ENCODE data around the gene MACROD1. TPM values are rescaled to one million over a fixed set of nuclear protein-coding genes. Genes with fewer than 3 reads are reported as not detected.

Gene MACROD1
- total RNA-seq, 1 donor from 2014 or later: 61.4 TPM

- no peak overlapping the region for H3K4me3 ChIP-seq
- H3K4me1 ChIP-seq: peaks cover 32% of the 10 kb centered on the region
- intact Hi-C loops (cut with DNase I): no loop called here
- TF ChIP-seq POLR2AphosphoS5 (IDR thresholded peaks at IDR 0.05; ENCODE audit: insufficient read depth in 1 of 2, low read depth in 1 of 2): no peak
- no peak for TF ChIP-seq CTCF (IDR thresholded peaks at IDR 0.05)
- TF ChIP-seq POLR2A (IDR thresholded peaks at IDR 0.05): no peak
- DNase-seq (ENCODE audit: extremely low spot score in 2 of 2): no peak
- H3K36me3 ChIP-seq: no peaks in the 10 kb centered on the region
- H3K27me3 ChIP-seq: no peaks in the 10 kb centered on the region
- no peaks in the 10 kb centered on the region for H3K9me3 ChIP-seq
- H3K27ac ChIP-seq: no peak overlapping the region
Measured at GRCh38 chr11:64084146-64084950, 81.6 kb downstream of the MACROD1 start.

- H3K9me3 ChIP-seq: no peaks in the 10 kb centered on the region
- TF ChIP-seq POLR2A (IDR thresholded peaks at IDR 0.05) (no peak), CTCF (IDR thresholded peaks at IDR 0.05) (no peak), POLR2AphosphoS5 (IDR thresholded peaks at IDR 0.05; ENCODE audit: insufficient read depth in 1 of 2, low read depth in 1 of 2) (no peak)
- H3K36me3 ChIP-seq: no peaks in the 10 kb centered on the region
- no peak overlapping the region for H3K4me3 ChIP-seq
- H3K27ac ChIP-seq: no peak overlapping the region
- H3K27me3 ChIP-seq: no peaks in the 10 kb centered on the region
- H3K4me1 ChIP-seq: peaks cover 26% of the 10 kb centered on the region
- DNase-seq (ENCODE audit: extremely low spot score in 2 of 2): no peak
- intact Hi-C loops (cut with DNase I): no loop called here
Measured at GRCh38 chr11:64083398-64084080, 82.4 kb downstream of the MACROD1 start.

- no peak overlapping the region for H3K27ac ChIP-seq
- no peaks in the 10 kb centered on the region for H3K27me3 ChIP-seq
- H3K9me3 ChIP-seq: no peaks in the 10 kb centered on the region
- TF ChIP-seq CTCF (IDR thresholded peaks at IDR 0.05) (no peak), POLR2A (IDR thresholded peaks at IDR 0.05) (no peak), POLR2AphosphoS5 (IDR thresholded peaks at IDR 0.05; ENCODE audit: insufficient read depth in 1 of 2, low read depth in 1 of 2) (no peak)
- no peak overlapping the region for H3K4me3 ChIP-seq
- no peak for DNase-seq (ENCODE audit: extremely low spot score in 2 of 2)
- peaks cover 27% of the 10 kb centered on the region for H3K4me1 ChIP-seq
- no peaks in the 10 kb centered on the region for H3K36me3 ChIP-seq
- intact Hi-C loops (cut with DNase I): no loop called here
Measured at GRCh38 chr11:64081745-64082442, 84.0 kb downstream of the MACROD1 start.

- intact Hi-C loops (cut with DNase I): no loop called here
Measured at GRCh38 chr11:64080390-64080789, 85.5 kb downstream of the MACROD1 start.

More at GRCh38 chr11:64080390-64080789, 85.5 kb downstream of the MACROD1 start:
- Histone ChIP-seq H3K27me3 (no peaks in the 10 kb centered on the region), H3K9me3 (no peaks in the 10 kb centered on the region), H3K27ac (no peak overlapping the region), H3K4me3 (no peak overlapping the region), H3K36me3 (no peaks in the 10 kb centered on the region), H3K4me1 (peaks cover 12% of the 10 kb centered on the region)
- no peak for DNase-seq (ENCODE audit: extremely low spot score in 2 of 2)
- no peak for TF ChIP-seq CTCF (IDR thresholded peaks at IDR 0.05)
- no peak for TF ChIP-seq POLR2AphosphoS5 (IDR thresholded peaks at IDR 0.05; ENCODE audit: insufficient read depth in 1 of 2, low read depth in 1 of 2)
- no peak for TF ChIP-seq POLR2A (IDR thresholded peaks at IDR 0.05)
